K562 (cell line): ENCODE results near the gene CENPT. TPM values are rescaled to one million over a fixed set of nuclear protein-coding genes. Genes with fewer than 3 reads are reported as not detected.

ENCODE experiments used
- CHCHD3 ChIP-seq: fragments of 250-450 bp; sonication (Bioruptor Pico); IDR thresholded peaks from 2 replicates; pipeline ENCODE4 v2.1.2; 2022; ENCODE audit warnings: mild to moderate bottlenecking
- MAFF ChIP-seq: IDR thresholded peaks from 2 replicates; pipeline ENCODE4 v1.6.1; 2012; ENCODE audit warnings: low read length, improper control_type of control experiment
- MIER1 ChIP-seq: fragments of 450-650 bp; IDR thresholded peaks from 2 replicates; pipeline ENCODE4 v1.6.1; 2016; ENCODE audit warnings: antibody characterized with exemption, mild to moderate bottlenecking, low read depth
- NFATC3 ChIP-seq: fragments of 450-650 bp; IDR thresholded peaks from 2 replicates; pipeline ENCODE4 v1.6.1; 2017; ENCODE audit warnings: mild to moderate bottlenecking
- PBX2 ChIP-seq, 2 experiments: IDR thresholded peaks in 1 of 2; conservative IDR thresholded peaks in 1 of 2; 2 replicates each; pipeline ENCODE4 v1.6.1; 2016; ENCODE audit warnings: low read depth in 2 of 2, mild to moderate bottlenecking in 1 of 2, missing compliant biosample characterization in 1 of 2, missing genetic modification characterization in 1 of 2, moderate library complexity in 1 of 2
- POLR3G ChIP-seq: IDR thresholded peaks from 2 replicates; pipeline ENCODE4 v1.6.1; 2011; ENCODE audit not compliant: insufficient read length, insufficient replicate concordance; ENCODE audit errors: extremely low read depth
- SAFB ChIP-seq: fragments of 200-400 bp; formaldehyde crosslinking; IDR thresholded peaks from 2 replicates; pipeline ENCODE4 v1.6.1; 2017; ENCODE audit warnings: low read depth, low read length, borderline replicate concordance
- SMAD4 ChIP-seq: fragments of 250-450 bp; sonication (Bioruptor Pico); conservative IDR thresholded peaks from 2 replicates; pipeline ENCODE4 v1.8.0; 2021; ENCODE audit warnings: inconsistent platforms, mild to moderate bottlenecking, moderate library complexity
- ZC3H4 ChIP-seq: sonication (generic); formaldehyde crosslinking; IDR thresholded peaks from 2 replicates; pipeline ENCODE4 v1.9.0; 2021; ENCODE audit warnings: missing genetic modification reagents, borderline replicate concordance
- ZFX ChIP-seq: sonication (generic); formaldehyde crosslinking; IDR thresholded peaks from 2 replicates; pipeline ENCODE4 v1.8.0; 2022; ENCODE audit warnings: mild to moderate bottlenecking, missing genetic modification reagents, moderate library complexity
- ZNF431 ChIP-seq: sonication (generic); formaldehyde crosslinking; IDR thresholded peaks from 2 replicates; pipeline ENCODE4 v1.8.0; 2022; ENCODE audit warnings: mild to moderate bottlenecking, missing genetic modification reagents
- ZNF584 ChIP-seq: fragments of 200-800 bp; sonication (Bioruptor generic); IDR thresholded peaks from 2 replicates; pipeline ENCODE4 v1.6.1; 2016; ENCODE audit warnings: low read depth, mild to moderate bottlenecking, missing genetic modification characterization, missing compliant biosample characterization
- polyA plus RNA-seq, 8 experiments: library from polyadenylated mRNA; depleted of rRNA in 4 of 8; stranded (reverse) in 5 of 8; unstranded in 3 of 8; fragments of >200 nt; fragmentation: Nextera tagmentation in 2 of 8; fragmentation: Illumina TruSeq in 1 of 8; extraction: Ambion mirVana in 2 of 8; extraction: Trizol in 1 of 8; gene quantifications; 2 replicates each; pipeline versions ENCODE4 v1.2.1 to v1.2.3, GENCODE V29; 2011 to 2014; ENCODE audit warnings: inconsistent platforms in 1 of 8, missing spikeins in 1 of 8
- total RNA-seq, 7 experiments: library from RNA; depleted of rRNA in 6 of 7; stranded (reverse); fragments of >200 nt in 6 of 7; fragmentation: Illumina TruSeq in 2 of 7; extraction: Trizol in 2 of 7; gene quantifications; 2 replicates each; pipeline versions ENCODE4 v1.2.1 to v1.2.3, GENCODE V29; 2011 to 2021; ENCODE audit warnings: low replicate concordance in 1 of 7
- TF ChIP-seq, protein P1 (sequence below), 2 experiments: fragments of 150-350 bp in 1 of 2; IDR thresholded peaks; 2 replicates each; pipeline ENCODE4 v1.6.1; 2012 to 2016; ENCODE audit warnings: low read depth in 2 of 2, low read length in 2 of 2, mild to moderate bottlenecking in 1 of 2, moderate library complexity in 1 of 2
- TF ChIP-seq, protein P2 (sequence below): fragments of 250-450 bp; sonication (Bioruptor Pico); IDR thresholded peaks from 2 replicates; pipeline ENCODE4 v1.4.0; 2020; ENCODE audit warnings: mild to moderate bottlenecking
- TF ChIP-seq, protein P3 (sequence below), 2 experiments: fragments of 200-800 bp in 1 of 2; sonication (Bioruptor generic) in 1 of 2; sonication (generic) in 1 of 2; formaldehyde crosslinking in 1 of 2; IDR thresholded peaks in 1 of 2; conservative IDR thresholded peaks in 1 of 2; 2 replicates each; pipeline versions ENCODE4 v1.5.0 to v1.6.1; 2016 to 2020; ENCODE audit warnings: missing compliant biosample characterization in 1 of 2, missing genetic modification characterization in 1 of 2, missing genetic modification reagents in 1 of 2

Gene CENPT
- total and polyA plus RNA-seq, 9 of the 15 experiments (the other 6 are each of a cell fraction or from before 2014, with no cell fraction given): 3.6 to 94.2 (median 44.1) TPM

- TF ChIP-seq, protein P1, sequence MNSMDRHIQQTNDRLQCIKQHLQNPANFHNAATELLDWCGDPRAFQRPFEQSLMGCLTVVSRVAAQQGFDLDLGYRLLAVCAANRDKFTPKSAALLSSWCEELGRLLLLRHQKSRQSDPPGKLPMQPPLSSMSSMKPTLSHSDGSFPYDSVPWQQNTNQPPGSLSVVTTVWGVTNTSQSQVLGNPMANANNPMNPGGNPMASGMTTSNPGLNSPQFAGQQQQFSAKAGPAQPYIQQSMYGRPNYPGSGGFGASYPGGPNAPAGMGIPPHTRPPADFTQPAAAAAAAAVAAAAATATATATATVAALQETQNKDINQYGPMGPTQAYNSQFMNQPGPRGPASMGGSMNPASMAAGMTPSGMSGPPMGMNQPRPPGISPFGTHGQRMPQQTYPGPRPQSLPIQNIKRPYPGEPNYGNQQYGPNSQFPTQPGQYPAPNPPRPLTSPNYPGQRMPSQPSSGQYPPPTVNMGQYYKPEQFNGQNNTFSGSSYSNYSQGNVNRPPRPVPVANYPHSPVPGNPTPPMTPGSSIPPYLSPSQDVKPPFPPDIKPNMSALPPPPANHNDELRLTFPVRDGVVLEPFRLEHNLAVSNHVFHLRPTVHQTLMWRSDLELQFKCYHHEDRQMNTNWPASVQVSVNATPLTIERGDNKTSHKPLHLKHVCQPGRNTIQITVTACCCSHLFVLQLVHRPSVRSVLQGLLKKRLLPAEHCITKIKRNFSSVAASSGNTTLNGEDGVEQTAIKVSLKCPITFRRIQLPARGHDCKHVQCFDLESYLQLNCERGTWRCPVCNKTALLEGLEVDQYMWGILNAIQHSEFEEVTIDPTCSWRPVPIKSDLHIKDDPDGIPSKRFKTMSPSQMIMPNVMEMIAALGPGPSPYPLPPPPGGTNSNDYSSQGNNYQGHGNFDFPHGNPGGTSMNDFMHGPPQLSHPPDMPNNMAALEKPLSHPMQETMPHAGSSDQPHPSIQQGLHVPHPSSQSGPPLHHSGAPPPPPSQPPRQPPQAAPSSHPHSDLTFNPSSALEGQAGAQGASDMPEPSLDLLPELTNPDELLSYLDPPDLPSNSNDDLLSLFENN (IDR thresholded peaks at IDR 0.05; ENCODE audit: low read depth in 2 of 2, low read length in 2 of 2): peak in 1 of 2 experiments; percentile 58; a peak in 1 of 4 replicates
- TF ChIP-seq, protein P2, sequence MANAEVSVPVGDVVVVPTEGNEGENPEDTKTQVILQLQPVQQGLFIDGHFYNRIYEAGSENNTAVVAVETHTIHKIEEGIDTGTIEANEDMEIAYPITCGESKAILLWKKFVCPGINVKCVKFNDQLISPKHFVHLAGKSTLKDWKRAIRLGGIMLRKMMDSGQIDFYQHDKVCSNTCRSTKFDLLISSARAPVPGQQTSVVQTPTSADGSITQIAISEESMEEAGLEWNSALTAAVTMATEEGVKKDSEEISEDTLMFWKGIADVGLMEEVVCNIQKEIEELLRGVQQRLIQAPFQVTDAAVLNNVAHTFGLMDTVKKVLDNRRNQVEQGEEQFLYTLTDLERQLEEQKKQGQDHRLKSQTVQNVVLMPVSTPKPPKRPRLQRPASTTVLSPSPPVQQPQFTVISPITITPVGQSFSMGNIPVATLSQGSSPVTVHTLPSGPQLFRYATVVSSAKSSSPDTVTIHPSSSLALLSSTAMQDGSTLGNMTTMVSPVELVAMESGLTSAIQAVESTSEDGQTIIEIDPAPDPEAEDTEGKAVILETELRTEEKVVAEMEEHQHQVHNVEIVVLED (CRISPR knock-in tag): no peak
- TF ChIP-seq, protein P3, sequence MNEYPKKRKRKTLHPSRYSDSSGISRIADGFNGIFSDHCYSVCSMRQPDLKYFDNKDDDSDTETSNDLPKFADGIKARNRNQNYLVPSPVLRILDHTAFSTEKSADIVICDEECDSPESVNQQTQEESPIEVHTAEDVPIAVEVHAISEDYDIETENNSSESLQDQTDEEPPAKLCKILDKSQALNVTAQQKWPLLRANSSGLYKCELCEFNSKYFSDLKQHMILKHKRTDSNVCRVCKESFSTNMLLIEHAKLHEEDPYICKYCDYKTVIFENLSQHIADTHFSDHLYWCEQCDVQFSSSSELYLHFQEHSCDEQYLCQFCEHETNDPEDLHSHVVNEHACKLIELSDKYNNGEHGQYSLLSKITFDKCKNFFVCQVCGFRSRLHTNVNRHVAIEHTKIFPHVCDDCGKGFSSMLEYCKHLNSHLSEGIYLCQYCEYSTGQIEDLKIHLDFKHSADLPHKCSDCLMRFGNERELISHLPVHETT (CRISPR knock-in tag; conservative IDR thresholded peaks at IDR 0.05 in 1 of 2, IDR thresholded peaks at IDR 0.05 in 1 of 2): peak in 1 of 2 experiments; percentile 94; a peak in 2 of 4 replicates
- TF ChIP-seq ZFX (CRISPR knock-in tag) (peak; percentile 75), PBX2 (CRISPR knock-in tag; IDR thresholded peaks at IDR 0.05; ENCODE audit: low read depth) (no peak), PBX2 (tag; conservative IDR thresholded peaks at IDR 0.05; ENCODE audit: low read depth) (no peak), SMAD4 (CRISPR knock-in tag) (peak; percentile 66), POLR3G (no peak), ZNF431 (CRISPR knock-in tag) (no peak), MIER1 (no peak), NFATC3 (no peak), SAFB (no peak), MAFF (no peak), ZNF584 (peak; percentile 97), ZC3H4 (CRISPR knock-in tag) (no peak), CHCHD3 (no peak)
Observed at GRCh38 chr16:67806428-67807147, 40.9 kb downstream of the CENPT start, which contains the start of the genes RANBP10 and TSNAXIP1 (continued).
